HFFc6 (cell line): ENCODE results near the gene HIRIP3. TPM values are rescaled to one million over a fixed set of nuclear protein-coding genes. Genes with fewer than 3 reads are reported as not detected.
A peak's percentile ranks its signal among the peaks of the same experiment; 100 is the strongest.

Source experiments
- DNase-seq: peaks from one replicate; pipeline ENCODE4 v3.0.0-alpha.2; 2018
- H3K27ac Mint-ChIP-seq: 2 replicates; pipeline ENCODE4 v1.8.0; 2020; ENCODE audit warnings: mild to moderate bottlenecking, mixed read lengths
- H3K27me3 Mint-ChIP-seq: 2 replicates; pipeline ENCODE4 v1.8.0; 2021; ENCODE audit warnings: mild to moderate bottlenecking, moderate library complexity, mixed read lengths; ENCODE audit not compliant: insufficient read depth
- H3K36me3 Mint-ChIP-seq: 2 replicates; pipeline ENCODE4 v1.8.0; 2021; ENCODE audit warnings: low read depth, mixed read lengths
- H3K4me1 Mint-ChIP-seq: 2 replicates; pipeline ENCODE4 v1.8.0; 2020; ENCODE audit warnings: low read depth, mixed read lengths
- H3K4me3 Mint-ChIP-seq: 2 replicates; pipeline ENCODE4 v1.8.0; 2020; ENCODE audit warnings: mild to moderate bottlenecking, moderate library complexity, mixed read lengths
- H3K9me3 Mint-ChIP-seq: 2 replicates; pipeline ENCODE4 v1.8.0; 2020; ENCODE audit warnings: mild to moderate bottlenecking, mixed read lengths
- CTCF ChIP-seq: fragments of 200-600 bp; sonication (generic); IDR thresholded peaks from 2 replicates; pipeline ENCODE4 v1.5.0; 2021; ENCODE audit warnings: antibody characterized with exemption, mild to moderate bottlenecking
- total RNA-seq, 6 experiments: library from RNA; stranded (reverse); fragmentation: NEBNext Ultra II Directional; extraction: Animal tissue kit (Norgen Biotek cat#: 25700); gene quantifications; 2 replicates in 1 of 6; 3 replicates in 5 of 6; pipeline ENCODE4 v1.2.3, GENCODE V29; 2021

Gene HIRIP3
- total RNA-seq, 6 experiments from 2014 or later: 9.8 to 14.4 (median 13.4) TPM

DNA sequence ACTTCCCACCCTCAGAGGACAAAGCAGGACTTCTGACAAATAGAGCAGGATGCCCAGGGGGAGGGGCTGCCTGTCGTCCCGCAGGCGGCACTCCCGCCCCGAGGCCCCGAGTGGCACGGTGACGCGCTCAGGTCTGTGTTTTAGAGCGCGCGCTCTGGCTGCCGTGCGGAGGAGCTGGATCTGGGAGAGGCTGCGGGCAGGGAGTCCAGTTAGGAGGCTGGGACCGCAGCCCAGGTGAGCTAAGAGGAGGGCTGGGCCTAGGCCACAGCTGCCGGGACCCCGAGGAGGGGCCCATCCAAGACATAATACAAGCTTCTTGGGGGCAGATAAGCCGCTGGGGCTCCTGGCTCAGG, 9.0 kb upstream of the HIRIP3 start:
- H3K4me3 Mint-ChIP-seq: no peak overlapping the region
- no peaks in the 10 kb centered on the region for H3K9me3 Mint-ChIP-seq
- H3K27me3 Mint-ChIP-seq: peaks cover 14% of the 10 kb centered on the region
- DNase-seq: no peak
- H3K36me3 Mint-ChIP-seq: peaks cover 4% of the 10 kb centered on the region; the same call in 1 of the 2 replicates
- TF ChIP-seq CTCF: no peak
- H3K4me1 Mint-ChIP-seq: no peaks in the 10 kb centered on the region
- no peak overlapping the region for H3K27ac Mint-ChIP-seq

- Mint-ChIP-seq H3K4me3 (no peak overlapping the region), H3K36me3 (peaks cover 5% of the 10 kb centered on the region; the same call in 1 of the 2 replicates), H3K4me1 (no peaks in the 10 kb centered on the region), H3K27me3 (peaks cover 14% of the 10 kb centered on the region), H3K27ac (no peak overlapping the region; the same call in 1 of the 2 replicates), H3K9me3 (no peaks in the 10 kb centered on the region)
- DNase-seq: no peak
- no peak for TF ChIP-seq CTCF
Measured at GRCh38 chr16:30003670-30004423, 8.4 kb upstream of the HIRIP3 start.

DNA sequence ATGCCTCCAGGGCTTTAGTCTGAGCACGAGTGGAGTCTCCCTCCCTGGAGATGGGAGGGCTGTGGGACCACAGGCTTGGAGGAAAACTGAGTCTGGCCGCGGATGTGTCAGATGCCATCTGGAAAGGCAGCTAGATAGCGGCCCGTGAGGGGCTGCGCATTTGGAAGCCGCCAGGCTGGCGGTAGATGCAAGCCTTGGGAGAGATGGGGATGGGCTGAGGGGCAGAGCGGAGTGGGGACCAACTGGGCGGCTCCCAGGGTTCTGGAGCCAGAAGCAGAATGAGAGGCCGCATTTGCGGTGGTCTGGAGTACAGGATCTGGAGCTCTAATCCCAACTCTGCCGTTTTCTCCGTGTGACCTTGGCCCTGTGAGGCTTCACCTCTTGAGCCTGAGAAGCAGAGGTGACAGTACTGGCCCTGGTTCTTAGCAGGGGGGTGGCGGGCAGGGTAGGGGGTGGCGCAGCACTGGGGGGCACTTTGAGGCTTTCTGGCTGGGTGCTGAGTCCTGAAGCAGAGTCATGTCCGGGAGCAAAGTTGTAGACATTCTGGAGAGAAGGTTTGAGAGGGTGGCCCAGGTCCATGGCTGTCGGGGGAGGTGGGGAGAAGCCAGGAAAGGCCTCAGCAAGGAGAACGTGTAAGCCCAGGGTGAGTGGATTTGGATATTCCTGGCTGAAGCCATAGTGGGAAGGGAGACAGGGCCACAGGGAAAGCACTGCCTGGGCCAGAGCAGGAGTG, 7.4 kb upstream of the HIRIP3 start:
- H3K4me3 Mint-ChIP-seq: no peak overlapping the region

DNA sequence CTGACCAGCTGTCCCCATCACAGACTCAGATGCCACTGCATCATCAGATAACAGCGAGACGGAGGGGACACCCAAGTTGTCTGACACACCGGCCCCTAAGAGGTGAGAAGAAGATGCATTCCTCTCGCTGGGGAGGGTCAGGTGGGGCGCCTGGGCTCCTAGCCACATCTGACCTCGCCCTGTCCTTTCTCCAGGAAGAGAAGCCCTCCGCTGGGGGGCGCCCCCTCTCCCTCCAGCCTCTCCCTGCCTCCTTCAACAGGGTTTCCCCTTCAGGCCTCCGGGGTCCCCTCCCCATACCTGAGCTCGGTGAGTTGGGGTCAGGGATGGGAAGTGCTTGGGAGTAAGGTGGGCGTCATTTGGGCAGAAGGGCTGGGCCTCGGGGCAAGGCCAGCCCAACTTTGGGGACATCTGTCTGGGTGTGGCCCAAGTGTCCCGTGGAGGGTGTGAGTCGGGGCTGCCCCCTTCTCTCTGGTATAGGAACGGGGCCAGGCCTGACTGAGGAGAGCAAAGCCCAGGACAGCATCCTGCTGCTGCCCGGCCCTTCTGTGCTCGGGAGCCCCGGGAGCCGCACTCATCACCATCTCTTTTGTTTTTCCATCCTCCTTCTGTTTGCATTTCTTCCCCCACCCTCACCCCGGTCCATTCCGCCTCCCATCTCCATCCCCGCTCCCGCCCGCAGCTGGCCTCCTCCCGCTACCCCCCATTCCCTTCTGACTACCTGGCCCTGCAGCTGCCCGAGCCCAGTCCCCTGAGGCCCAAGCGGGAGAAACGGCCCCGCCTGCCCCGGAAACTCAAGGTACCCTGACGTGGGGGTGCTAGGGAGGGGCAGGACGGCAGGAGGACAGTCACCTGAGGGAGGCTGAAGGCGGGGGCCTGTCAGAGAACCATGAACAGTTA, 5.6 kb upstream of the HIRIP3 start:
- H3K27ac Mint-ChIP-seq: no peak overlapping the region
- H3K27me3 Mint-ChIP-seq: peaks cover 5% of the 10 kb centered on the region
- H3K4me3 Mint-ChIP-seq: no peak overlapping the region
- no peaks in the 10 kb centered on the region for H3K9me3 Mint-ChIP-seq
- H3K36me3 Mint-ChIP-seq: peaks cover 23% of the 10 kb centered on the region
- TF ChIP-seq CTCF: peak; percentile 8; the same call in 1 of the 2 replicates
- peaks cover 6% of the 10 kb centered on the region for H3K4me1 Mint-ChIP-seq
- no peak for DNase-seq

More for the DNA sequence above, 7.4 kb upstream of the HIRIP3 start:
- no peak for DNase-seq
- Mint-ChIP-seq H3K9me3 (no peaks in the 10 kb centered on the region), H3K36me3 (peaks cover 13% of the 10 kb centered on the region; the same call in 1 of the 2 replicates), H3K27me3 (peaks cover 7% of the 10 kb centered on the region), H3K4me1 (no peaks in the 10 kb centered on the region), H3K27ac (peak overlapping the region; percentile 54; the same call in 1 of the 2 replicates)
- no peak for TF ChIP-seq CTCF

DNA sequence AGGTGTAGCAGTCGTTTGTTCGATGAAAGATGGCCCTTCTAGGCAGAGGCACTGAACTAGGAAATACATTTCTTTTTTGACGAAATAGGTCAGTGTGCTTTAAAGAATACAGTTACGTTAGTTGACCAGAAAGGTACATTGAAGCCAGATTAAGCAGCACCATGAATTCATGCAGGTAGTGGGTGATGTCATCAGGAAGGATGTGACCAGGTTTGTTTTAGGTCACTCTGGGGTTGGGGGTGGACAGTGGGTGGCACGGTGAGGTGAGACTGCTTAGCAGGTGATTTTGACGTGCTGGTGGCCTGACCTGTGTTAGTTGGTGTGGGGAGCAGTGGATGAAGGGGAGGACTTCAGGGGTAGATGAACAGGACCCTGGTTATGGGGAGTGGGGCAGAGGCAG, 4.2 kb upstream of the HIRIP3 start:
- H3K4me3 Mint-ChIP-seq: no peak overlapping the region
- H3K9me3 Mint-ChIP-seq: no peaks in the 10 kb centered on the region
- H3K36me3 Mint-ChIP-seq: peaks cover 23% of the 10 kb centered on the region
- no peak for DNase-seq
- peak overlapping the region; percentile 6; the same call in 1 of the 2 replicates for H3K27ac Mint-ChIP-seq
- peaks cover 11% of the 10 kb centered on the region for H3K4me1 Mint-ChIP-seq
- no peak for TF ChIP-seq CTCF
- peaks cover 10% of the 10 kb centered on the region for H3K27me3 Mint-ChIP-seq
